Measurements from ENCODE around the gene PLEKHG5. TPM values are rescaled to one million over a fixed set of nuclear protein-coding genes. Genes with fewer than 3 reads are reported as not detected.
A peak's percentile ranks its signal among the peaks of the same experiment; 100 is the strongest.

The PLEKHG5 gene
- total RNA-seq, 6 donors from 2014 or later: 5.0 to 31.4 (median 12.6) TPM

GRCh38 chr1:6466023-6466422 lies 25.4 kb downstream of the PLEKHG5 start, which contains the start of gene TNFRSF25:
Gene TNFRSF25 (minus strand): TSS chr1:6466173. CDS start chr1:6466107, 66 bp downstream.
- Histone ChIP-seq H3K27me3 (peaks cover 0 to 6% (median 2%) of the 10 kb centered on the region in 4 donors), H3K36me3 (peaks cover 0 to 44% (median 4%) of the 10 kb centered on the region in 4 donors), H3K9me3 (no peaks in the 10 kb centered on the region), H3K27ac (peak within 1 kb of the TSS in 2 of 4 donors; percentile 30 to 46), H3K4me1 (peaks cover 0 to 20% (median 6%) of the 10 kb centered on the region in 4 donors), H3K4me3 (peak within 1 kb of the TSS in 3 of 4 donors; percentile 33 to 43 (median 40))
- TF ChIP-seq CTCF (IDR thresholded peaks at IDR 0.05) (no peak), POLR2A (IDR thresholded peaks at IDR 0.05) (no peak), POLR2AphosphoS5 (IDR thresholded peaks at IDR 0.05) (no peak), EP300 (IDR thresholded peaks at IDR 0.05) (no peak)
- peak in 1 of 2 donors; percentile 82 for DNase-seq
- WGBS, 2 donors: 10 to 23% methylated on average over 4 to 39 of the region's 43 CpGs
- ATAC-seq (ENCODE audit: low FRiP score in 2 of 2): no peak

- WGBS, 2 donors: 47 to 62% methylated on average over 10 to 19 of the region's 21 CpGs
- Histone ChIP-seq H3K4me3 (peak overlapping the region in 3 of 4 donors; percentile 33 to 43 (median 40)), H3K27ac (peak overlapping the region in 2 of 4 donors; percentile 30 to 46), H3K9me3 (no peaks in the 10 kb centered on the region), H3K27me3 (peaks cover 0 to 6% (median 2%) of the 10 kb centered on the region in 4 donors), H3K4me1 (peaks cover 2 to 21% (median 10%) of the 10 kb centered on the region in 4 donors), H3K36me3 (peaks cover 0 to 40% (median 4%) of the 10 kb centered on the region in 4 donors)
- DNase-seq: no peak
- TF ChIP-seq POLR2AphosphoS5 (IDR thresholded peaks at IDR 0.05) (no peak), POLR2A (IDR thresholded peaks at IDR 0.05) (no peak), EP300 (IDR thresholded peaks at IDR 0.05) (no peak), CTCF (IDR thresholded peaks at IDR 0.05) (no peak)
- no peak for ATAC-seq (ENCODE audit: low FRiP score in 2 of 2)
Observed at GRCh38 chr1:6465461-6466005, 25.9 kb downstream of the PLEKHG5 start.

GRCh38 chr1:6464915-6465314 lies 26.6 kb downstream of the PLEKHG5 start:
- peaks cover 0 to 6% (median 3%) of the 10 kb centered on the region in 4 donors for H3K27me3 ChIP-seq
- H3K4me3 ChIP-seq: peak overlapping the region in 3 of 4 donors; percentile 33 to 43 (median 40)
- H3K9me3 ChIP-seq: no peaks in the 10 kb centered on the region
- peaks cover 0 to 34% (median 4%) of the 10 kb centered on the region in 4 donors for H3K36me3 ChIP-seq
- whole genome bisulfite sequencing, 2 donors: 86 to 92% methylated on average over 2 to 5 of the region's 5 CpGs
- no peak overlapping the region for H3K27ac ChIP-seq
- no peak for DNase-seq
- ATAC-seq (ENCODE audit: low FRiP score in 2 of 2): no peak
- TF ChIP-seq EP300 (IDR thresholded peaks at IDR 0.05) (no peak), POLR2AphosphoS5 (IDR thresholded peaks at IDR 0.05) (no peak), POLR2A (IDR thresholded peaks at IDR 0.05) (no peak), CTCF (IDR thresholded peaks at IDR 0.05) (no peak)
- H3K4me1 ChIP-seq: peaks cover 8 to 27% (median 16%) of the 10 kb centered on the region in 4 donors

GRCh38 chr1:6464514-6464836 lies 27.0 kb downstream of the PLEKHG5 start:
- TF ChIP-seq EP300 (IDR thresholded peaks at IDR 0.05): no peak
- no peak for TF ChIP-seq POLR2A (IDR thresholded peaks at IDR 0.05)
- TF ChIP-seq POLR2AphosphoS5 (IDR thresholded peaks at IDR 0.05): no peak
- TF ChIP-seq CTCF (IDR thresholded peaks at IDR 0.05): no peak
- peaks cover 8 to 31% (median 17%) of the 10 kb centered on the region in 4 donors for H3K4me1 ChIP-seq
- H3K4me3 ChIP-seq: no peak overlapping the region
- ATAC-seq (ENCODE audit: low FRiP score in 2 of 2): no peak
- no peaks in the 10 kb centered on the region for H3K9me3 ChIP-seq
- peaks cover 0 to 30% (median 4%) of the 10 kb centered on the region in 4 donors for H3K36me3 ChIP-seq
- 55 to 87% methylated on average over 4 to 7 of the region's 7 CpGs for WGBS, 2 donors
- peak in 1 of 2 donors; percentile 55 for DNase-seq
- no peak overlapping the region for H3K27ac ChIP-seq
- peaks cover 0 to 9% (median 3%) of the 10 kb centered on the region in 4 donors for H3K27me3 ChIP-seq

GRCh38 chr1:6463120-6463412 lies 28.4 kb downstream of the PLEKHG5 start:
- H3K9me3 ChIP-seq: no peaks in the 10 kb centered on the region
- H3K36me3 ChIP-seq: peaks cover 0 to 16% (median 0%) of the 10 kb centered on the region in 4 donors
- ATAC-seq (ENCODE audit: low FRiP score in 2 of 2): no peak
- no peak overlapping the region for H3K27ac ChIP-seq
- TF ChIP-seq EP300 (IDR thresholded peaks at IDR 0.05) (no peak), CTCF (IDR thresholded peaks at IDR 0.05) (no peak), POLR2A (IDR thresholded peaks at IDR 0.05) (no peak), POLR2AphosphoS5 (IDR thresholded peaks at IDR 0.05) (no peak)
- peaks cover 0 to 9% (median 3%) of the 10 kb centered on the region in 4 donors for H3K27me3 ChIP-seq
- 86 to 100% methylated on average over 1 of the region's 1 CpG for WGBS, 2 donors
- no peak for DNase-seq
- H3K4me3 ChIP-seq: no peak overlapping the region
- H3K4me1 ChIP-seq: peaks cover 8 to 31% (median 17%) of the 10 kb centered on the region in 4 donors
